Stimulated activated CD4-positive, alpha-beta T cell treated with anti-CD3 and anti-CD28 coated beads, Interleukin-15, amount 100 ng/mL, for 1 hour (primary cell): ENCODE measurements around the gene CFAP206.
A peak's percentile ranks its signal among the peaks of the same experiment; 100 is the strongest.

Experiments used
- DNase-seq, 2 donors: peaks; one replicate each; pipeline ENCODE4 v3.0.0-alpha.2; 2020; ENCODE audit warnings: low read depth in 1 of 2, low spot score in 1 of 2

CFAP206 gene, protein sequence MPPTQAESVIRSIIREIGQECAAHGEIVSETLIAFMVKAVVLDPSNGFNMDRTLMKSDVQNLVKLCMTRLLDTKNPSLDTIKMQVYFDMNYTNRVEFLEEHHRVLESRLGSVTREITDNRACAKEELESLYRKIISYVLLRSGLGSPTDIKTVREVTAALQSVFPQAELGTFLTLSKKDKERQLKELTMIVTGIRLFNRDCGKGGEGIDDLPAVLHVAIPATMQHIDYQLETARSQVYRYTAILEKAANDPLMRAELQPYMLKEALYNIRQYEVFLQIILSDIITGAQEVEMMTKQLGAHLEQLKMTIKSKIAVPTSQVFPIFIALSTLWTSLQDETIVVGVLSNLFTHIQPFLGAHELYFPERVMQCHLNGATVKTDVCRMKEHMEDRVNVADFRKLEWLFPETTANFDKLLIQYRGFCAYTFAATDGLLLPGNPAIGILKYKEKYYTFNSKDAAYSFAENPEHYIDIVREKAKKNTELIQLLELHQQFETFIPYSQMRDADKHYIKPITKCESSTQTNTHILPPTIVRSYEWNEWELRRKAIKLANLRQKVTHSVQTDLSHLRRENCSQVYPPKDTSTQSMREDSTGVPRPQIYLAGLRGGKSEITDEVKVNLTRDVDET

GRCh38 chr6:87407901-87408720 is at the start of gene CFAP206:
Gene CFAP206 (plus strand): TSS chr6:87407972. CDS start chr6:87409840, 1,868 bp downstream.
- DNase-seq = peak; percentile 59 to 63

DNA sequence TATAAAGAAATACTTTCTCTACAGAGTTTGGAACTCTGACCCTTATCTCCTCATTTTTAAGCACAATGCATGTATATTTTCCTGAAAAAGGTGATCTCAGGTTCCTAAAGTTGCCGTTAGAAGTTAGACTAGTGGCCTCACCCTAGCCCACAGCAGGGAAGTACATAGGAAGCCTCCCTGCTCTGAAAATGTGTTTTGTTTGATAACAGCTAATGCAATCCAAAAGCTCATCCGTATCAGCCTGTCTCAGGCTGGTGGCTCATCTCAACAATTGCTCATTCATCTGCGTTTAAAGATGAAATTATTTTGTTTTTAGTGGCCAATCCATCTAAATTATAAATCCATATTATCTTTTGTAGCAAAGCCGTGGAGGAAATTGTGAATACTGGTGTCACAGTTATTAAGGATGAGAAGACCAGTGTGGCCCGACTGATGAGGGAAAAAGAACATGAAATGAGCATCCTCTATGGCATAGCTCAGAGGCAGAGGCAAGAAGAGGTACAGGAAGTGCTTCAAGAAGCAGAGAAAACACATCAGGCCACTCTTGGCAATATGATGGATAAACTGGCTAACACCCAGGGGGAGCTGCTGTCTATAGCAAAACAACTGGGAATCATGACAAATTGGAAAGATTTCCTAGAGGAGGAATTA is 43.0 kb upstream of the CFAP206 start:
- no peak for DNase-seq

DNA sequence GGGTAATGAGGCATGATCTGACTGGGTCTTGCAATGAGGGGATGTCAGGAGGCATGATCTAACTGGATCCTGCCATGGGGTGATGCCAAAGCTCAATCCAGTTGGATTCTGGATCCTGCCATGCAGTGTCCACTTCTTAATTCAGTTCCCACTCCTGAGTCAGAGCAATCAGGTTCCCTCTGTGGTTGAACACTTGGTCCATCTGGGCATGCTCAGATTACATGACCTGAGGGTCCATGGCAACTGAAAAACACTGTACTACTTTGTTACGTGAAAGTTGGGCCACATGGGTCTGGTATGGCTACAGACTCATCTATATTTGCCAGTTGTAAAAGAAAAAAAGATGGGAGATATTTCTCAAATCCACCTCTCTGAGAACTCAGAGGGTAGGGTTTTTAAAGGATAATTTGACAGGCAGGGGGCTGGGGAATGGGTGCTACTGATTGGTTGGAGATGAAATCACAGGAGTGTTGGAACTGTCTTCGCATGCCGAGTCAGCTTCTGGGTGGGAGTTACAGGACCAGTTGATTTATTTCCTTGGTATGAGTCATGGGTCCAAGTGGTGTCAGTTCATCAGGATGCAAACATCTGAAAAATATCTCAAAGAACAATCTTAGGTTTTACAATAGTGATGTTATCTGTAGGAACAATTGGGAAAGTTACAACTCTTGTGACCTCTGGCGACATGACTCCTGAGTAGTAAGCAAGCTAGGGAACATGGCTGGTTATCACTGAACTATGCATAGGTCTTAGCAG is 41.5 kb upstream of the CFAP206 start:
- no peak for DNase-seq

- no peak for DNase-seq
Observed at GRCh38 chr6:87366899-87367298, 40.9 kb upstream of the CFAP206 start.

DNA sequence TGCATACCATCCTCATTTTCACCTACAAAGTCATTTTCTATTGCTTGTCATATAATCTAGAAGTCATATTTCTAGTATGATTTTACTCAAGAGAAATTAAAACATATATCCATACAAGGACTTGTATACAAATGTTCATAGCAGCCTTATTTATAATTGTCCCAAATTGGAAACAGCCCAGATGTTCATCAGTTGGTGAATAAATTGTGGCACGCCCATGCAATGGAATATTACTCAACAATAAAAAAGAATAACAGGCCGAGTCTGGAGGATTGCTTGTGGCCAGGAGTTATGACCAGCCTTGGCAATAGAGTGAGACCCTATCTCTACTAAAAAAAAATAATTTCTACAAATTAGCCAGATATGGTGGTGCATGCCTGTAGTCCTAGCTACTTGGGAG is 34.4 kb upstream of the CFAP206 start:
- DNase-seq = no peak

DNA sequence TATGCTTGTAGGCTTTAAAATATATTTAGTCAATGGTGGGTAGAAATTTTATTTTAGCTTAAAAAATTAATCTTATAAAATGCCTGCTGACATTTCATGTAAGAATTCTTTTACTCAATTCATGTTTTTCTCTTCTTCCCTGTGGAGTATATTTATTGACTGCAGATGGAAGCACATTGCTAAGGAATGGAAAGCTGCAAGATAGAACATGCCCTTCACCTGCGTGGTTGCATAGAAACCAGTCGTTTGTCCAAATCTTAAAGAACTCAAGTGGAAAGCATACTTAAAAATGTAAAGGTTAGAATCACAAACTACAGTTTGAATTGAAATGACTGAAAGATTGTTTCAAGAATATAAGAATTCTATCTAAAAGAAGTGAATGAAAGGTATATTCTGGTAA is 32.5 kb upstream of the CFAP206 start:
- DNase-seq = no peak

DNA sequence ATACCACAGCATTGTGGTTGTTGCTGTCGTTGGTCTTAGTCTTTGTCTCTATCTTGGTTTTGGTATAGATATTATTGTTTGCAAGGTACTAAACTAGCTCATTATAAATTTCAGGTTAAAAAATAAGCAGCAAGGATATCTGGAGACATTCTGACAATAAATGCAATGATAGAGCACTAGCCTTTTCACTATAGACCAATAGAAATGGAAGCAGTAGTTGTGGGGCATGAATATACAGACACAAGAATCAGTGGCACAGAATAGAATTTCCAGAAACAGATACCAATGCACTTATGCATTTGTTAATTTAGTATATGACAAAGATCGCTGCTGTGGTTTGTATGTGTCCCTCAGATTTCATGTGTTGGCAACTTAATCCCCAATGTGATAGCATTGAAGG is 31.1 kb upstream of the CFAP206 start:
- no peak for DNase-seq

DNA sequence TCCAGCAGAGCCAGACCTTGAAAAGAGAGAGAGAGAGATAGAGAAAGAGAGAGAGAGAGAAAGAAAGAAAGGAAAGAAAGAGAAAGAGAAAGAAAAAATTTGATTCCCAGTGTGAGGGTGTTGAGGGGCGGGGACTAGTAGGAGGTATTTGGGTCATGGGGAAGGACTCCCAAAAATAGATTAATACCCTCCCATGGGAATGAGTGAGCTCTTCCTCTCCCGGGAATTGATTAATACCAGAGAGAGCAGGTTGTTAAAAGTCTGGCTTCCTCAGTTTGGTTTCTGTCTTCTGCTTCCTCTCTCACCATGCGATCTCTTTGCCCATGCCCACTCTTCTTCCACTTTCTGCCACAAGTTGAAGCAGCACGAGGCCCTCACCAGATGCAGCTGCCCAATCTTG is 28.8 kb upstream of the CFAP206 start:
- no peak for DNase-seq

DNA sequence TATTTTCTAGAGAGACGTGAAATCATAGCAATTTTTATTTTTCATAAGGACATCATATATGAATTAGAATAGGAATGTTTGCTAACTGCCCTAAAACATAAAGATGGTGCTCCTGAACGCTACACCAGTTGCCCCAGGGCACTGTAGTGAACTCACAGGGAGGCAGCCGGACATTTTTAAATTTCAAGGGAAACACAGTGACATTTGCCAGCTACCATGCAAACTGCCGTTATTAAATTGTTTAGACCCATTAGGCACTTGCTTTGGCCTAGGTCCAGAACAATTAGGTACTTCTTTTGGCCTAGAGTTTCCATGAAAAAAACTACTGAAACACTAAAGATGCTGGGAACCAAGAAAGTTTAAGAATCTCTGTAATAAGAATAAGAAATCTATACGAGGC is 24.9 kb upstream of the CFAP206 start:
- no peak for DNase-seq

DNA sequence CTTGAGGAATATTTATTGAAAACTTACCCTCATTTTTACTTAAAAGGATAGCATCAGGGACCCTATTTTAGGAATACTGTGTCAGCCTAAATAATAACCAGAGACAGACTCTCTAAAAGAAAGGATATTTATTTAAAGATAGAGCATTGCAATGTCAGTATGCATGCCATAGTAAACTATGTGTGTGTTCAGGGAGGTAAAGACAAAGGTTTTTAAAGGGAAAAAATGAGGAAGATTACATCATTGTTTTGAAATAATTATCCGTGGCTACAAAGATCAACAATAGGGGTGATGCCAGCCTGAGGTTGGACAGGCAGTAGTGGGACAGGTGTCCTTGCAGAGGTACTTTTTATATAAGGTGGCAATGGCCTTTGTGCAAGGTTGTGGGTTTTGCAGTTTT is 23.7 kb upstream of the CFAP206 start:
- DNase-seq = no peak

DNA sequence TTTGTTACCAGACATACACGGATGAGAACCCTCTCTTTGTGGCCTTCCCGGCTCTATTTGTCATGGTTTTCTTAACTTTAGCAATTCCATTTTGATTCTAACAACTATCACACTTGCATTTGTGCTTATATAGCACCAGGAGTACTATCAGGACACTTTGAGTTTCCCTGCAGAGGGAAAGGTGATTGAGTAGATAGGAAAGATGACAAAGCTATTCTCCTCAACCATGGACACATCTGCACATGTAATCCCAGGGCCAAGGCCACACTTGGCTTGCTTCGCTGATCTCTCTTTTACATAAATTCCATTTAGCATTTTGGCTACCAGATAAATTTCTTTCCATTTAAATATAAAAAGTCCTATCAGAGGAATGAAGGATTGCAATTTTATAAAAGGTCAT is 23.3 kb upstream of the CFAP206 start:
- DNase-seq = no peak

DNA sequence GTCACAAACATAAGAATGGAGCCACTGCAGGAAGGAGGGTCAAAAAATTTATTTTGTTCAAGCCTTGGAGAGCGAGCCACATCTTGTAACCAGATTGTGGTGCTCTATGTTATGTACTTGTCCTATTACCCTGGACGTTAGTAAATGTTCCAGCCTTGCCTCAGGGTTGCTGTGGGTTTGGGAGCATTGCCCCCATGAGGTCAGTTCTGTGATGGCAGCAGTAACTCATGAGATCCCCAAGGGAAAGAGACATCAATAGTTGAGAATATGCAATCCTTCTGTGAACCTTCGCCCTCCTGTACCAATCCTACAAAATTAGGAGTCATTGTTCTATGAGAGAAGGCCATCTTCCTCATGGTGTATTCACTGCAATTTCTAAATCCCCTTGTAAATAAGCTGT is 16.4 kb upstream of the CFAP206 start:
- DNase-seq = no peak

GRCh38 chr6:87393026-87393622 is 14.6 kb upstream of the CFAP206 start:
- DNase-seq = no peak

DNA sequence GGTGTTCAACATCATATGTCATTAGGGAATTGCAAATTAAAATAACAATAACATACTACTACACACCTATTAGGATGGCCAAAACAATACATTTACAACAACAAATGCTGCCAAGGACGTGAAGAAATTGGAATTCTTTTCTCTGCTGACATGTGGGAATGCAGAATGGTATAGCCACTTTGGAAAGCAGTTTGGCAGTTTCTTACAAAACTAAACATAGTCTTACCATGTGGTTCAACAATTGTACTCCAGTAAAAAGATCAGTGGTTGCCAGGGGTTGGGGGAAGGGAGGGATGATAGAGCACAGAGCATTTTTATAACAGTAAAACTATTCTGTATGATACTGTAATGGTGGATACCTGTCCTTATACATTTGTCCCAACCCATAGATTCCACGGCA is 12.3 kb upstream of the CFAP206 start:
- no peak for DNase-seq

- no peak for DNase-seq
Observed at GRCh38 chr6:87396595-87397392, 11.0 kb upstream of the CFAP206 start.

- no peak for DNase-seq
Observed at GRCh38 chr6:87397656-87398055, 10.1 kb upstream of the CFAP206 start.

- DNase-seq = no peak
Observed at GRCh38 chr6:87401832-87402231, 5.9 kb upstream of the CFAP206 start.

GRCh38 chr6:87407561-87407900 is 241 bp upstream of the CFAP206 start:
- no peak for DNase-seq

GRCh38 chr6:87408721-87409155 is 966 bp downstream of the CFAP206 start:
- no peak for DNase-seq

DNA sequence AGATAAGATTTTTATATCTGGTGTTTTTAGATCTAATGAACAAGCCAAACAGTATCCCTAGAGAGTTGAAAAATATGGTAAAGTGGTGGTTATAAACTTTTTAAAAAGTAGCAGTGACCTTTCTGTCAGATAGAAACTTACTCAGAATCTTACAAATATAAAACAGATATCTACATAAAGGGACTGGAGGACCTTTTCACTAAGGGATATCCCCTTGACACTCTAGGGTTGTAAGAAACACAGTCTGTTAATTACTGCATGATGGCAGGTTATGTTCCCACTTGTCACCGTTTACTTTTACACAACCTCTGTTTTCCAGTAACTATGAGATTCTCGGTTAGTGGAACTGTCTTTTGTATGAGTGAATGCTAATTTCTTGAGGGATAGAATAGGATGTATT is 11.5 kb downstream of the CFAP206 start:
- DNase-seq = no peak
